IMR-90 (cell line): ENCODE results near the gene CCL14. TPM values are rescaled to one million over a fixed set of nuclear protein-coding genes. Genes with fewer than 3 reads are reported as not detected.

Experiments
- ATAC-seq: fragments of 200-7000 bp; cut with Tn5 transposase; 2 replicates; pipeline ENCODE4 v1.9.1; 2020; ENCODE audit warnings: low read depth, mild to moderate bottlenecking, moderate library complexity
- BruUV-seq: library from RNA; stranded (reverse); fragments of 400-500 nt; replicated peaks from 2 replicates; lab custom pipeline; 2021; lab: Mats Ljungman, UMichigan
- CTCF ChIA-PET: fragments of 300-600 bp; formaldehyde crosslinking; extraction: SDS; loops from one replicate; lab custom pipeline; 2021; ENCODE audit warnings: antibody characterized with exemption; lab: Yijun Ruan, JAX
- POLR2A ChIA-PET: fragments of 300-600 bp; sonication (Branson Sonifier 250); formaldehyde crosslinking; loops from one replicate; lab custom pipeline; 2022; ENCODE audit warnings: antibody characterized with exemption; ENCODE audit not compliant: unreplicated experiment; lab: Charles Lee
- DNase-seq: peaks from one replicate; pipeline ENCODE4 v3.0.0; 2013
- H2AFZ ChIP-seq: replicated peaks from 2 replicates; pipeline ENCODE3; 2013; ENCODE audit warnings: low read length, mild to moderate bottlenecking; ENCODE audit not compliant: poor library complexity
- H2AK5ac ChIP-seq: 2 replicates; pipeline ENCODE4 v1.6.1; 2013; ENCODE audit warnings: low read depth, low read length, inconsistent platforms
- H2AK9ac ChIP-seq: replicated peaks from 2 replicates; pipeline ENCODE3; 2013; ENCODE audit warnings: mild to moderate bottlenecking, low read depth, low read length, moderate library complexity; ENCODE audit not compliant: poor library complexity
- H2BK120ac ChIP-seq: 2 replicates; pipeline ENCODE4 v1.6.1; 2013; ENCODE audit warnings: low read depth, low read length, inconsistent platforms
- H2BK15ac ChIP-seq: 3 replicates; pipeline ENCODE4 v1.6.1; 2013; ENCODE audit warnings: low read depth, low read length, inconsistent platforms
- H2BK20ac ChIP-seq: 2 replicates; pipeline ENCODE4 v1.6.1; 2013; ENCODE audit warnings: low read depth, mild to moderate bottlenecking, inconsistent platforms, low read length, moderate library complexity
- H2BK5ac ChIP-seq: 2 replicates; pipeline ENCODE4 v1.6.1; 2013; ENCODE audit warnings: mild to moderate bottlenecking, low read depth, low read length, inconsistent platforms; ENCODE audit not compliant: poor library complexity, severe bottlenecking
- H3K14ac ChIP-seq: replicated peaks from 2 replicates; pipeline ENCODE4 v1.6.1; 2013; ENCODE audit warnings: low read depth, low read length, inconsistent platforms
- H3K18ac ChIP-seq: 2 replicates; pipeline ENCODE4 v1.6.1; 2013; ENCODE audit warnings: low read depth, low read length, control low read depth
- H3K23ac ChIP-seq: 2 replicates; pipeline ENCODE4 v1.6.1; 2013; ENCODE audit warnings: low read depth, low read length, inconsistent platforms
- H3K27ac ChIP-seq: 2 replicates; pipeline ENCODE4 v1.5.1; 2013; ENCODE audit warnings: mild to moderate bottlenecking, control low read depth, low read length; ENCODE audit not compliant: insufficient read depth
- H3K27me3 ChIP-seq: 2 replicates; pipeline ENCODE4 v1.6.1; 2013; ENCODE audit warnings: low read length; ENCODE audit not compliant: control insufficient read depth, insufficient read depth
- H3K36me3 ChIP-seq: 2 replicates; pipeline ENCODE4 v1.6.1; 2013; ENCODE audit warnings: low read length, mixed read lengths; ENCODE audit not compliant: control insufficient read depth, insufficient read depth
- H3K4ac ChIP-seq: 2 replicates; pipeline ENCODE4 v1.6.1; 2013; ENCODE audit warnings: low read depth, low read length, inconsistent platforms
- H3K4me1 ChIP-seq: 2 replicates; pipeline ENCODE4 v1.6.1; 2013; ENCODE audit warnings: low read length, mixed read lengths; ENCODE audit not compliant: control insufficient read depth, insufficient read depth
- H3K4me2 ChIP-seq: 2 replicates; pipeline ENCODE4 v1.6.1; 2013; ENCODE audit warnings: low read depth, mild to moderate bottlenecking, control low read depth, low read length, moderate library complexity
- H3K4me3 ChIP-seq: 2 replicates; pipeline ENCODE4 v1.5.1; 2013; ENCODE audit warnings: low read depth, mild to moderate bottlenecking, control low read depth, low read length, moderate library complexity; ENCODE audit not compliant: insufficient read depth
- H3K56ac ChIP-seq: 2 replicates; pipeline ENCODE4 v1.6.1; 2013; ENCODE audit warnings: low read length, inconsistent platforms; ENCODE audit not compliant: insufficient read depth; ENCODE audit errors: extremely low read depth
- H3K79me1 ChIP-seq, 2 experiments: 2 replicates each; pipeline ENCODE4 v1.6.1; 2013; ENCODE audit warnings: low read length in 2 of 2, inconsistent platforms in 1 of 2, low read depth in 1 of 2
- H3K9ac ChIP-seq: 2 replicates; pipeline ENCODE4 v1.6.1; 2013; ENCODE audit warnings: low read depth, low read length, control low read depth
- H3K9me1 ChIP-seq: 2 replicates; pipeline ENCODE4 v1.6.1; 2013; ENCODE audit warnings: low read length, inconsistent platforms; ENCODE audit not compliant: insufficient read depth
- H3K9me3 ChIP-seq: 2 replicates; pipeline ENCODE4 v1.6.1; 2013; ENCODE audit warnings: low read length; ENCODE audit not compliant: control insufficient read depth, insufficient read depth
- H4K20me1 ChIP-seq: 2 replicates; pipeline ENCODE4 v1.6.1; 2013; ENCODE audit warnings: low read length, inconsistent platforms; ENCODE audit not compliant: insufficient read depth
- H4K5ac ChIP-seq: 2 replicates; pipeline ENCODE4 v1.6.1; 2013; ENCODE audit warnings: mild to moderate bottlenecking, low read depth, low read length, control low read depth
- H4K8ac ChIP-seq, 2 experiments: 2 replicates each; pipeline ENCODE4 v1.6.1; 2013; ENCODE audit warnings: low read depth in 2 of 2, low read length in 2 of 2, control low read depth in 1 of 2, inconsistent platforms in 1 of 2
- H4K91ac ChIP-seq: 2 replicates; pipeline ENCODE4 v1.6.1; 2013; ENCODE audit warnings: low read depth, low read length, inconsistent platforms; ENCODE audit not compliant: insufficient read depth
- CEBPB ChIP-seq: IDR thresholded peaks from 2 replicates; pipeline ENCODE4 v1.6.1; 2012; ENCODE audit warnings: low read depth, low read length, improper control_type of control experiment
- CTCF ChIP-seq: conservative IDR thresholded peaks from 2 replicates; pipeline ENCODE4 v1.5.1; 2012; ENCODE audit warnings: mild to moderate bottlenecking, low read depth, low read length, improper control_type of control experiment
- RAD21 ChIP-seq: IDR thresholded peaks from 2 replicates; pipeline ENCODE4 v1.6.1; 2012; ENCODE audit warnings: low read length, improper control_type of control experiment
- RCOR1 ChIP-seq: IDR thresholded peaks from 2 replicates; pipeline ENCODE4 v1.6.1; 2012; ENCODE audit warnings: mild to moderate bottlenecking, low read length, improper control_type of control experiment; ENCODE audit not compliant: insufficient replicate concordance
- SMC3 ChIP-seq: fragments of 150-350 bp; IDR thresholded peaks from 2 replicates; pipeline ENCODE4 v1.6.1; 2016; ENCODE audit warnings: low read depth, mild to moderate bottlenecking, antibody characterized with exemption, low read length, moderate library complexity
- WGBS, 2 experiments: methylation state at CpG; one replicate each; pipeline versions ENCODE4 v1.1.5 to v1.1.7; 2013; ENCODE audit warnings: missing lambda C conversion rate in 2 of 2; ENCODE audit not compliant: insufficient read length in 1 of 2; ENCODE audit errors: extremely low coverage in 2 of 2; 5-methylcytosine and 5-hydroxymethylcytosine counted together
- dilution Hi-C: fragments of 300-500 bp; cut with HindIII; formaldehyde crosslinking; loops from one replicate; pipeline ENCODE4 v1.14.3; 2018; ENCODE audit warnings: low sequenced_read_pairs; ENCODE audit not compliant: unreplicated experiment
- in situ Hi-C: fragments of 300-500 bp; cut with MboI; formaldehyde crosslinking; loops from 3 replicates; pipeline ENCODE4 v1.14.3; 2019; ENCODE audit warnings: low sequenced_read_pairs, inconsistent platforms, mixed read lengths
- intact Hi-C: fragments of 100-400 bp; cut with micrococcal nuclease; formaldehyde crosslinking; loops from 2 replicates; pipeline ENCODE4 v1.10.0; 2022
- polyA plus RNA-seq, 3 experiments: library from polyadenylated mRNA; depleted of rRNA; stranded (reverse); fragments of >200 nt; gene quantifications; 2 replicates each; pipeline ENCODE4 v1.2.3, GENCODE V29; 2012; ENCODE audit warnings: low replicate concordance in 1 of 3
- total RNA-seq: library from RNA; depleted of rRNA; stranded (reverse); fragments of >200 nt; gene quantifications from 2 replicates; pipeline ENCODE4 v1.2.3, GENCODE V29; 2012

CCL14 gene
- total and polyA plus RNA-seq, 2 of the 4 experiments (the other 2 are of a cell fraction), result not detected

DNA sequence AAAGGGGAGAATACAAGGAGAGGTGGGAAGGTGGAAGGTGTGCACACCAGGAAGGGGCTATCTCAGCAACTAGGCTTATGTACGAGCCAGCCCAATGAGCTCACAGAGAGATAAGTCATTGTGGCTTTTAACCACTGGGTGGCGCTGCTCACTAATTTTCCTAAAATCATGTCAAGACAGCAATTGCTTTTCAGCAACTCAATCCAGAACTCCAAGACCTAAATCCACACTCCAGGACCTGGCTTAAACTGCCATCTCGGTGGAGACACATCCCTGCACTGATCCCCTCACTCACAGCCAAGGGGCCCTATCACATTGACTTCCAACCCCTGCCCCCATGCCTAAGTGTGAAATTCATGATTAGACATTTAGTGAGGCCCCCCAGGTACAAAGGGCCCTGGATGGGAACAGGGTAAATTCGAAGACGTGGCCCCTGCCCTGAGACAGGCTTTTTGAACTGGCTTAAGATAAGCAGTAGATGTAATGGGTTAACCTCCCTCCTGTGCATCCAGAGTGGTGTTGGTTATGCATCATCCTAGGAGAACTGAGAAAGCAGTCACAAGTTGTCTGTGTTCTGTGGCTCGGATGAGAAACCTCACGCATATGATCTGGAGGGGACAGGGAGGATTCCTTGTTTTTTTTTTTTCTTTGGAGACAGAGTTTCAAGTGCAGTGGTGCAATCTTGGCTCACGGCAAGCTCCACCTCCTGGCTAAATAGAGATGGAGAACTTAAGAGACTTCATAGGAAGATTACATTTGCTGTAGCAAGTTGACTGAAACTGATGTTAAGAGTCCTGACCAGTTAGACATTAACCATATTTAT, 16.8 kb downstream of the CCL14 start:
- ChIA-PET POLR2A (no interaction called here), CTCF (interaction anchor here (0.6 to 1.8 kb wide), 6 partner anchors 12 to 514 kb away, joined by 3 to 6 read pairs (median 4); no protein-coding TSS in a partner anchor)
- H3K18ac ChIP-seq, result no peak overlapping the region
- no peak overlapping the region for H3K4ac ChIP-seq
- H3K4me1 ChIP-seq, result peaks cover 6% of the 10 kb centered on the region
- H3K23ac ChIP-seq, result no peak overlapping the region
- H3K79me1 ChIP-seq, result no peaks in the 10 kb centered on the region
- H3K27me3 ChIP-seq, result peaks cover 5% of the 10 kb centered on the region
- no peak overlapping the region for H4K91ac ChIP-seq
- DNase-seq (peak; percentile 73), ATAC-seq (peak; percentile 80)
- H3K9me3 ChIP-seq, result no peaks in the 10 kb centered on the region
- H2AFZ ChIP-seq, result no peak overlapping the region
- no peak overlapping the region for H2BK5ac ChIP-seq
- intact Hi-C loops, result loop anchor here (1.0 to 2.0 kb wide), 4 partner anchors 40 to 513 kb away; no protein-coding TSS in a partner anchor
- H3K4me2 ChIP-seq, result no peak overlapping the region
- no peak overlapping the region for H4K5ac ChIP-seq
- H3K4me3 ChIP-seq, result no peak overlapping the region
- WGBS, 2 experiments, result 18% methylated on average over 4 of the region's 8 CpGs; no CpG with 5 or more reads in 1 of the 2 experiments
- H4K8ac ChIP-seq, result no peak overlapping the region
- no peaks in the 10 kb centered on the region for H3K36me3 ChIP-seq
- no peak overlapping the region for H2BK15ac ChIP-seq
- dilution Hi-C loops, result no loop called here
- H2BK120ac ChIP-seq, result no peak overlapping the region
- H3K9me1 ChIP-seq, result no peaks in the 10 kb centered on the region; the same call in 1 of the 2 replicates
- H3K9ac ChIP-seq, result no peak overlapping the region
- H3K56ac ChIP-seq, result no peak overlapping the region
- no peak overlapping the region for H2BK20ac ChIP-seq
- H4K20me1 ChIP-seq, result no peaks in the 10 kb centered on the region
- BruUV-seq, result no TSS peak
- H2AK9ac ChIP-seq, result no peak overlapping the region
- H2AK5ac ChIP-seq, result no peak overlapping the region
- H3K27ac ChIP-seq, result no peak overlapping the region
- TF ChIP-seq CEBPB (no peak), RCOR1 (no peak), RAD21 (peak; percentile 82), CTCF (peak; percentile 87), SMC3 (peak; percentile 72)
- no peak overlapping the region for H3K14ac ChIP-seq
- in situ Hi-C loops, result loop anchor here (5.0 kb wide), 1 partner anchor 178 kb away; no protein-coding TSS in a partner anchor
